ENCODE measurements around the gene PATZ1. TPM values are rescaled to one million over a fixed set of nuclear protein-coding genes. Genes with fewer than 3 reads are reported as not detected.

PATZ1 gene
- total RNA-seq, 2 donors from 2014 or later: 9.2 to 15.5 TPM

- Histone ChIP-seq H3K27me3 (no peaks in the 10 kb centered on the region), H3K4me1 (peaks cover 0 to 55% of the 10 kb centered on the region in 2 donors), H3K27ac (peak overlapping the region; percentile 37 to 58), H3K9me3 (no peaks in the 10 kb centered on the region), H3K4me3 (peak overlapping the region; percentile 61 to 77), H3K36me3 (peaks cover 20% of the 10 kb centered on the region)
- peak; percentile 77 for DNase-seq (ENCODE audit: low spot score)
- TF ChIP-seq, protein P1, sequence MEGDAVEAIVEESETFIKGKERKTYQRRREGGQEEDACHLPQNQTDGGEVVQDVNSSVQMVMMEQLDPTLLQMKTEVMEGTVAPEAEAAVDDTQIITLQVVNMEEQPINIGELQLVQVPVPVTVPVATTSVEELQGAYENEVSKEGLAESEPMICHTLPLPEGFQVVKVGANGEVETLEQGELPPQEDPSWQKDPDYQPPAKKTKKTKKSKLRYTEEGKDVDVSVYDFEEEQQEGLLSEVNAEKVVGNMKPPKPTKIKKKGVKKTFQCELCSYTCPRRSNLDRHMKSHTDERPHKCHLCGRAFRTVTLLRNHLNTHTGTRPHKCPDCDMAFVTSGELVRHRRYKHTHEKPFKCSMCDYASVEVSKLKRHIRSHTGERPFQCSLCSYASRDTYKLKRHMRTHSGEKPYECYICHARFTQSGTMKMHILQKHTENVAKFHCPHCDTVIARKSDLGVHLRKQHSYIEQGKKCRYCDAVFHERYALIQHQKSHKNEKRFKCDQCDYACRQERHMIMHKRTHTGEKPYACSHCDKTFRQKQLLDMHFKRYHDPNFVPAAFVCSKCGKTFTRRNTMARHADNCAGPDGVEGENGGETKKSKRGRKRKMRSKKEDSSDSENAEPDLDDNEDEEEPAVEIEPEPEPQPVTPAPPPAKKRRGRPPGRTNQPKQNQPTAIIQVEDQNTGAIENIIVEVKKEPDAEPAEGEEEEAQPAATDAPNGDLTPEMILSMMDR (IDR thresholded peaks at IDR 0.05): no peak
These were observed 1.4 kb downstream of the PATZ1 start for GRCh38 chr22:31344578-31345330.

DNA sequence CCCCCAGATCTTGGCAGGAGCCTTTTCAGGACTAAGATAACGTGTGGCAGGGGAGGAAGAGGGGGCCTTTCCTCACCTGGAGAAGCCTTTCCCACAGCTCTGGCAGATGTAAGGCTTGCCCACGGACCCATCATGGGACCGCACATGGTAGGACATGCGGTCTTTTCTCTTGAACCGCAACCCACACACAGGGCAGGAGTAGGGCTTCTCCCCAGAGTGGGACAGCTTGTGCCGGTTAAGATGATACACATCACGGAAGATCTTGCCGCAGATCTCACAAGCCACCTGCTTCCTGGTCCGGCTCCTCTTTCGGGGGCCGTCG lies 1.9 kb downstream of the PATZ1 start:
- Histone ChIP-seq H3K27ac (peak overlapping the region; percentile 37 to 50), H3K4me3 (peak overlapping the region in 1 of 2 donors; percentile 77), H3K4me1 (peaks cover 0 to 59% of the 10 kb centered on the region in 2 donors), H3K36me3 (peaks cover 20% of the 10 kb centered on the region), H3K27me3 (no peaks in the 10 kb centered on the region), H3K9me3 (no peaks in the 10 kb centered on the region)
- TF ChIP-seq, protein P1 (IDR thresholded peaks at IDR 0.05): no peak
- DNase-seq (ENCODE audit: low spot score): no peak

GRCh38 chr22:31343235-31344191 lies 2.6 kb downstream of the PATZ1 start:
- peaks cover 20% of the 10 kb centered on the region for H3K36me3 ChIP-seq

DNA sequence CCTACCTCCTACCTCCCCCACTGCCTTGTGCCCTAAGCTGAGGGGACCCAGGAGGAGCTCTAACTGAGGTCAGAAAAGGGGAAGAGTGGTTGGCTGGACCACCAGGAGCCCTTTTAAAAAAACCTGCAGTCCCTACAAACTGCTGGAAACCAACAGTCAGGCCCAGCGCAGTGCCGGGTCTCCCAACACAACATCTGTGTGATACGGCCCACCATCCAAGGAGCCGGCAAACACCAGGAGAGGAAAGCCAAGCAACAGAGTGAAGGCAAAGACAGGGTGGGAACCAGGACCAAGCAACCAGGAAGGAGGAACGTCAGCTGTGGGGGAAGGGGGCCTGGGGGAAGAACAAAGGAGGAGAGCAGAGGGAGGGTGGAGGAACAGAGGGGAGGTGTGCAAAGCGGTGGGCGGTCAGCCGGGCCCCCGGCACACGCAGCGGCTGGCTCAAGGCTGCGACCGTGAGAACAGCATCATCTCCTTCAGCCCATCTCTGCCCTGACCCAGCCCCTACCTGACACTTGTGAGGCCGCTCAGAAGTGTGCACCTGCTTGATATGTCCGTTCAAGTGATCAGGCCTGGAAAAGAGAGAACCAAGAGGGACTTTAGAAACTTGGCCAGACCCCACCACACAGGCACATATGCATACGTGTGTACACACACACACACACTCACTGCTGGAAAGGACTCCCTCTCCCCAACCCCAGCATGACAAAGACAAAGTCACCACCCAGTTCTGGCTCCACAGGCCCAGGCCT lies 3.6 kb downstream of the PATZ1 start:
- Histone ChIP-seq H3K4me1 (peaks cover 0 to 54% of the 10 kb centered on the region in 2 donors), H3K9me3 (no peaks in the 10 kb centered on the region), H3K27me3 (no peaks in the 10 kb centered on the region), H3K36me3 (peaks cover 24% of the 10 kb centered on the region), H3K4me3 (no peak overlapping the region), H3K27ac (peak overlapping the region in 1 of 2 donors; percentile 50)
- DNase-seq (ENCODE audit: low spot score): no peak
- TF ChIP-seq, protein P1 (IDR thresholded peaks at IDR 0.05): no peak

More at GRCh38 chr22:31343235-31344191, 2.6 kb downstream of the PATZ1 start:
- Histone ChIP-seq H3K9me3 (no peaks in the 10 kb centered on the region), H3K4me1 (peaks cover 0 to 59% of the 10 kb centered on the region in 2 donors), H3K27ac (peak overlapping the region; percentile 37 to 50), H3K27me3 (no peaks in the 10 kb centered on the region), H3K4me3 (peak overlapping the region in 1 of 2 donors; percentile 7)
- DNase-seq (ENCODE audit: low spot score): no peak
- TF ChIP-seq, protein P1 (IDR thresholded peaks at IDR 0.05): no peak

DNA sequence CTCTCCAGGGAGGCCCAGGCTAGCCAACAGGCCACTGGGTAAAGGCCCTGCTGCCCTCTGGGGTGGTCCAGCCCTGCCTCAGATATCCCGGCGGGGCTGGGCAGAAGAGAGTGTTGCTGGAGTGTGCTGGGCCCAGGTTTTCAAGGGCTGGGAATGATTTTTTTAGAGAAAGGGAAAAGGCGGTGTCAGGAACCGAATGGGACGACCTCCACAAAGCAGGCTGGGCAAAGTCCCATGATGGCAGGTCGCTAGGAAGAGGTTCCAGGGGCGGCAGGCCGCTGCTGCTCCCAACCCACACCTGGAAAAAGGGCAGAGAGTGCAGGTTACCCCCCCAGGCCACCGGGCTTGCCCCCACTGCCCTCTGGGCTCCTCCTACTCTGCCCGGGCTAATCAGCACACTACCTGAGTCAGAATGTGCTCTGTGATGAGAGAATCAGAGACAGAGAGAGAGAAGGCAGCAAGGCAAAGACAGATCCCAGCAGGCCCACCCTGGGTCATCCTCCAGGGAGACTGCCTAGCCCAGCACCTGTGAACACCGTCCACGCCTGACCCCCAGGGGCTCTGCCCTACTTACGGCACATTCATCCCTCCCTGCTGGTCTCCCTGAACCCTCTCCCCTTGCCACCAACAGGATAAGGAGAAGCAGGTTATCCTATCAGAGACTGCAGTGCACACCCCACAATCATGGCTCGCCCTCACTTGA lies 4.6 kb downstream of the PATZ1 start:
- DNase-seq (ENCODE audit: low spot score): no peak
- TF ChIP-seq, protein P1 (IDR thresholded peaks at IDR 0.05): no peak
- Histone ChIP-seq H3K4me1 (peaks cover 0 to 49% of the 10 kb centered on the region in 2 donors), H3K4me3 (no peak overlapping the region), H3K27ac (no peak overlapping the region), H3K27me3 (no peaks in the 10 kb centered on the region), H3K9me3 (no peaks in the 10 kb centered on the region), H3K36me3 (peaks cover 30% of the 10 kb centered on the region)

Measured in right atrium auricular region (tissue), 2 donors.